ENCODE data around the gene VTI1B.

- no peak for TF ChIP-seq EZH2 (IDR thresholded peaks at IDR 0.05; ENCODE audit: low read depth, unreplicated experiment)
- no peak for TF ChIP-seq POLR2AphosphoS5 (IDR thresholded peaks at IDR 0.05; ENCODE audit: low read depth)
- TF ChIP-seq CTCF (conservative IDR thresholded peaks at IDR 0.05; ENCODE audit: low read depth in 2 of 2), result no peak
- TF ChIP-seq ZNF114 (CRISPR knock-in tag; IDR thresholded peaks at IDR 0.05), result no peak
- TF ChIP-seq EZH2phosphoT487 (IDR thresholded peaks at IDR 0.05; ENCODE audit: unreplicated experiment), result no peak
- TF ChIP-seq, protein P1, sequence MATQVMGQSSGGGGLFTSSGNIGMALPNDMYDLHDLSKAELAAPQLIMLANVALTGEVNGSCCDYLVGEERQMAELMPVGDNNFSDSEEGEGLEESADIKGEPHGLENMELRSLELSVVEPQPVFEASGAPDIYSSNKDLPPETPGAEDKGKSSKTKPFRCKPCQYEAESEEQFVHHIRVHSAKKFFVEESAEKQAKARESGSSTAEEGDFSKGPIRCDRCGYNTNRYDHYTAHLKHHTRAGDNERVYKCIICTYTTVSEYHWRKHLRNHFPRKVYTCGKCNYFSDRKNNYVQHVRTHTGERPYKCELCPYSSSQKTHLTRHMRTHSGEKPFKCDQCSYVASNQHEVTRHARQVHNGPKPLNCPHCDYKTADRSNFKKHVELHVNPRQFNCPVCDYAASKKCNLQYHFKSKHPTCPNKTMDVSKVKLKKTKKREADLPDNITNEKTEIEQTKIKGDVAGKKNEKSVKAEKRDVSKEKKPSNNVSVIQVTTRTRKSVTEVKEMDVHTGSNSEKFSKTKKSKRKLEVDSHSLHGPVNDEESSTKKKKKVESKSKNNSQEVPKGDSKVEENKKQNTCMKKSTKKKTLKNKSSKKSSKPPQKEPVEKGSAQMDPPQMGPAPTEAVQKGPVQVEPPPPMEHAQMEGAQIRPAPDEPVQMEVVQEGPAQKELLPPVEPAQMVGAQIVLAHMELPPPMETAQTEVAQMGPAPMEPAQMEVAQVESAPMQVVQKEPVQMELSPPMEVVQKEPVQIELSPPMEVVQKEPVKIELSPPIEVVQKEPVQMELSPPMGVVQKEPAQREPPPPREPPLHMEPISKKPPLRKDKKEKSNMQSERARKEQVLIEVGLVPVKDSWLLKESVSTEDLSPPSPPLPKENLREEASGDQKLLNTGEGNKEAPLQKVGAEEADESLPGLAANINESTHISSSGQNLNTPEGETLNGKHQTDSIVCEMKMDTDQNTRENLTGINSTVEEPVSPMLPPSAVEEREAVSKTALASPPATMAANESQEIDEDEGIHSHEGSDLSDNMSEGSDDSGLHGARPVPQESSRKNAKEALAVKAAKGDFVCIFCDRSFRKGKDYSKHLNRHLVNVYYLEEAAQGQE (IDR thresholded peaks at IDR 0.05; ENCODE audit: unreplicated experiment), result no peak
- no peak for TF ChIP-seq ZNF331 (CRISPR knock-in tag; IDR thresholded peaks at IDR 0.05; ENCODE audit: low read depth)
These were observed 47.9 kb upstream of the VTI1B start for GRCh38 chr14:67722293-67722692.
